ENCODE data around the gene SLC8B1. TPM values are rescaled to one million over a fixed set of nuclear protein-coding genes. Genes with fewer than 3 reads are reported as not detected.
"Not testable (repeated sequence)": the region's sequence is repeated elsewhere in the genome, so short reads cannot be mapped to it uniquely, and the experiment has no call there.

SLC8B1 gene
- total RNA-seq, 4 donors from 2014 or later: 19.6 to 31.9 (median 28.5) TPM

GRCh38 chr12:113358381-113359132 is 23.6 kb upstream of the SLC8B1 start, which contains the start of gene PLBD2:
PLBD2 (plus strand) TSS chr12:113358587; CDS start chr12:113358601, 14 bp downstream.
- intact Hi-C loops (cut with DNase I): no loop called here

GRCh38 chr12:113354192-113354591 is 19.3 kb upstream of the SLC8B1 start:
- H3K27me3 ChIP-seq; intact Hi-C loops (cut with DNase I); H3K4me3 ChIP-seq; H3K36me3 ChIP-seq; DNase-seq; H3K9me3 ChIP-seq; H3K27ac ChIP-seq: not testable (repeated sequence)
- WGBS, 2 donors: 81 to 88% methylated on average over 7 of the region's 7 CpGs
- peaks cover 0 to 19% (median under 1%) of the 10 kb centered on the region in 3 donors for H3K4me1 ChIP-seq

More at GRCh38 chr12:113358381-113359132, 23.6 kb upstream of the SLC8B1 start, which contains the start of gene PLBD2:
- Histone ChIP-seq H3K4me1 (peaks cover 7 to 32% (median 10%) of the 10 kb centered on the region in 3 donors), H3K27ac (peak within 1 kb of the TSS; percentile 74 to 95 (median 90)), H3K4me3 (peak within 1 kb of the TSS; percentile 58 to 99 (median 97)), H3K9me3 (no peaks in the 10 kb centered on the region), H3K36me3 (no peaks in the 10 kb centered on the region), H3K27me3 (no peaks in the 10 kb centered on the region)
- WGBS, 2 donors: 0% methylated on average over 1 of the region's 67 CpGs; no CpG with 5 or more reads in 1 of the 2 donors
- DNase-seq: peak; percentile 74
- TF ChIP-seq CTCF (IDR thresholded peaks at IDR 0.05): peak in 1 of 6 experiments; percentile 2
- peak in 2 of 4 donors; percentile 58 to 74 for TF ChIP-seq POLR2A (IDR thresholded peaks at IDR 0.05)

- Histone ChIP-seq H3K4me3 (no peak overlapping the region), H3K36me3 (no peaks in the 10 kb centered on the region), H3K4me1 (no peaks in the 10 kb centered on the region), H3K27me3 (peaks cover 0 to 3% (median 0%) of the 10 kb centered on the region in 4 donors), H3K9me3 (no peaks in the 10 kb centered on the region), H3K27ac (no peak overlapping the region)
- DNase-seq: no peak
- intact Hi-C loops (cut with DNase I): no loop called here
- no peak for TF ChIP-seq CTCF (IDR thresholded peaks at IDR 0.05)
- no peak for TF ChIP-seq POLR2A (IDR thresholded peaks at IDR 0.05)
Measured at GRCh38 chr12:113351089-113351488, 16.2 kb upstream of the SLC8B1 start.

GRCh38 chr12:113348849-113349536 is 14.1 kb upstream of the SLC8B1 start:
- DNase-seq: no peak
- intact Hi-C loops (cut with DNase I): no loop called here
- Histone ChIP-seq H3K4me1 (no peaks in the 10 kb centered on the region), H3K9me3 (no peaks in the 10 kb centered on the region), H3K27ac (no peak overlapping the region), H3K36me3 (no peaks in the 10 kb centered on the region), H3K4me3 (no peak overlapping the region), H3K27me3 (peaks cover 0 to 3% (median 0%) of the 10 kb centered on the region in 4 donors)
- WGBS, 2 donors: 67 to 74% methylated on average over 15 of the region's 19 CpGs
- no peak for TF ChIP-seq POLR2A (IDR thresholded peaks at IDR 0.05)
- TF ChIP-seq CTCF (IDR thresholded peaks at IDR 0.05): no peak

- TF ChIP-seq CTCF (IDR thresholded peaks at IDR 0.05): no peak
- TF ChIP-seq POLR2A (IDR thresholded peaks at IDR 0.05): no peak
- Histone ChIP-seq H3K4me1 (no peaks in the 10 kb centered on the region), H3K9me3 (no peaks in the 10 kb centered on the region), H3K27ac (no peak overlapping the region), H3K27me3 (peaks cover 0 to 3% (median 0%) of the 10 kb centered on the region in 4 donors), H3K36me3 (no peaks in the 10 kb centered on the region), H3K4me3 (no peak overlapping the region)
- DNase-seq: no peak
- intact Hi-C loops (cut with DNase I): no loop called here
- 43 to 57% methylated on average over 2 of the region's 2 CpGs for WGBS, 2 donors
Measured at GRCh38 chr12:113347892-113348291, 13.0 kb upstream of the SLC8B1 start.
